Activated T-cell treated with anti-CD3 and anti-CD28 coated beads, Interleukin-2, amount 50 U/mL, for 4 hours (primary cell): ENCODE results near the gene ZMYM5. TPM values are rescaled to one million over a fixed set of nuclear protein-coding genes. Genes with fewer than 3 reads are reported as not detected.
"Not testable (repeated sequence)": the region's sequence is repeated elsewhere in the genome, so short reads cannot be mapped to it uniquely, and the experiment has no call there.

Source experiments
- ATAC-seq, 2 donors: fragments of 200-7000 bp; cut with Tn5 transposase; one replicate each; pipeline ENCODE4 v1.10.0; 2021
- DNase-seq: peaks from one replicate; pipeline ENCODE4 v3.0.0-alpha.2; 2020
- H3K27me3 Mint-ChIP-seq: one replicate; pipeline ENCODE4 v1.8.0; 2021; ENCODE audit warnings: low read depth, mixed read lengths
- H3K36me3 Mint-ChIP-seq: one replicate; pipeline ENCODE4 v1.8.0; 2022; ENCODE audit warnings: mixed read lengths; ENCODE audit not compliant: insufficient read depth
- H3K4me1 Mint-ChIP-seq: one replicate; pipeline ENCODE4 v1.8.0; 2021; ENCODE audit warnings: low read depth, mixed read lengths
- H3K4me3 Mint-ChIP-seq: one replicate; pipeline ENCODE4 v1.8.0; 2021; ENCODE audit warnings: mild to moderate bottlenecking, moderate library complexity, mixed read lengths
- H3K9me3 Mint-ChIP-seq: one replicate; pipeline ENCODE4 v1.8.0; 2021; ENCODE audit warnings: mixed read lengths
- total RNA-seq, 3 donors: library from RNA; stranded (reverse); gene quantifications; one replicate each; pipeline ENCODE4 v1.2.1, GENCODE V29; 2021

The ZMYM5 gene
- total RNA-seq, 3 donors from 2014 or later: 6.7 to 9.2 (median 7.6) TPM

GRCh38 chr13:19805765-19806164 is 57.7 kb downstream of the ZMYM5 start:
- Mint-ChIP-seq H3K36me3 (no peaks in the 10 kb centered on the region), H3K9me3 (no peaks in the 10 kb centered on the region), H3K27me3 (no peaks in the 10 kb centered on the region), H3K4me3 (no peak overlapping the region), H3K4me1 (no peaks in the 10 kb centered on the region)
- no peak for ATAC-seq
- DNase-seq: no peak

DNA sequence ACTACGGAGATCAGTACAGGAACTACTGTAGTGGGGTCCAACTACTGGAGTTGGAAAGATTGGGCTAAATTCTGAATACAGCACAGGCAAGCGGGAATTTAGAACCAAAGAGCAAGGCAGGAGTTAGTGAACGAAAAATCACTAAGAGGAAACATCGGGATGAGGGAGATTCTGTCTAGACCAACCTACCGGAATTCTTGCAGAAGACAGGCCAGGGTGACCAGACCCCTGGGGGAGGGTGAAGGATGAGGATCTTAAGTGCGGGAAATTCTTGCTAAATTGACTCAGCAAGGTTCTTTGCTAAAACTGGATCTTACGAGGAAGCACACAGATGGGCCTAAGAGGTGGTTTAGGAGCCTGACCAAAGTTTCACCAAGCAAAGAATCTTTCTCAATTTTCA is 67.5 kb downstream of the ZMYM5 start:
- peaks cover 6% of the 10 kb centered on the region for H3K36me3 Mint-ChIP-seq
- H3K9me3 Mint-ChIP-seq: no peaks in the 10 kb centered on the region
- H3K4me1 Mint-ChIP-seq: no peaks in the 10 kb centered on the region
- DNase-seq: no peak
- H3K4me3 Mint-ChIP-seq: no peak overlapping the region
- H3K27me3 Mint-ChIP-seq: no peaks in the 10 kb centered on the region
- no peak for ATAC-seq

GRCh38 chr13:19794631-19795030 is 68.8 kb downstream of the ZMYM5 start:
- DNase-seq (no peak), ATAC-seq (no peak)
- Mint-ChIP-seq H3K4me3 (no peak overlapping the region), H3K4me1 (no peaks in the 10 kb centered on the region), H3K27me3 (no peaks in the 10 kb centered on the region), H3K36me3 (peaks cover 3% of the 10 kb centered on the region), H3K9me3 (no peaks in the 10 kb centered on the region)

DNA sequence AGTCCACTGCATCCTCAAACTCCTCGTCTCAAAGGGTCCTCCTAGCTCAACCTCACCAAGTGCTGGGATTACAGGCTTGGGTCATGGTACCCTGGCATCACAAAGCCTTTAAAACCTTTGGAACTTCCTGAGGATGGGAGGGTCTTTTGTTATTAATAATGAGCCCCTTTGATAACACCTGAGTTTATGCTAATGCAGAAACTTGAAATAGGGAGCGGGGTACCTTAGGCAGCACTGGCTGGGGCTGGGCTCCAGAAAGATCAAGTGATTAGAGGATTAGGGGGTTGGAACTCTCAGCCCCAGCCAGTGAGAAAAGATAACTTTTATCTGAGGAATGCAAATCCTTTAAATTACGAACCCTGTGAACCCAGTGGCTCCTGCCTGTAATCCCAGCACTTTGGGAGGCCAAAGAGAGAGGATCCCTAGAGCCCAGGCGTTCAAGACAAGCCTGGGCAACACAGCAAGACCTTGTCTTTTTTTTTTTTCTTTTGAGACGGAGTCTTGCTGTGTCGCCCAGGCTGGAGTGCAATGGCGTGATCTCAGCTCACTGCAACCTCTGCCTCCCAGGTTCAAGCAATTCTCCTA is 71.4 kb downstream of the ZMYM5 start:
- DNase-seq (no peak), ATAC-seq (no peak)
- Mint-ChIP-seq H3K36me3 (no peaks in the 10 kb centered on the region), H3K4me3 (no peak overlapping the region), H3K9me3 (no peaks in the 10 kb centered on the region), H3K4me1 (no peaks in the 10 kb centered on the region), H3K27me3 (no peaks in the 10 kb centered on the region)

DNA sequence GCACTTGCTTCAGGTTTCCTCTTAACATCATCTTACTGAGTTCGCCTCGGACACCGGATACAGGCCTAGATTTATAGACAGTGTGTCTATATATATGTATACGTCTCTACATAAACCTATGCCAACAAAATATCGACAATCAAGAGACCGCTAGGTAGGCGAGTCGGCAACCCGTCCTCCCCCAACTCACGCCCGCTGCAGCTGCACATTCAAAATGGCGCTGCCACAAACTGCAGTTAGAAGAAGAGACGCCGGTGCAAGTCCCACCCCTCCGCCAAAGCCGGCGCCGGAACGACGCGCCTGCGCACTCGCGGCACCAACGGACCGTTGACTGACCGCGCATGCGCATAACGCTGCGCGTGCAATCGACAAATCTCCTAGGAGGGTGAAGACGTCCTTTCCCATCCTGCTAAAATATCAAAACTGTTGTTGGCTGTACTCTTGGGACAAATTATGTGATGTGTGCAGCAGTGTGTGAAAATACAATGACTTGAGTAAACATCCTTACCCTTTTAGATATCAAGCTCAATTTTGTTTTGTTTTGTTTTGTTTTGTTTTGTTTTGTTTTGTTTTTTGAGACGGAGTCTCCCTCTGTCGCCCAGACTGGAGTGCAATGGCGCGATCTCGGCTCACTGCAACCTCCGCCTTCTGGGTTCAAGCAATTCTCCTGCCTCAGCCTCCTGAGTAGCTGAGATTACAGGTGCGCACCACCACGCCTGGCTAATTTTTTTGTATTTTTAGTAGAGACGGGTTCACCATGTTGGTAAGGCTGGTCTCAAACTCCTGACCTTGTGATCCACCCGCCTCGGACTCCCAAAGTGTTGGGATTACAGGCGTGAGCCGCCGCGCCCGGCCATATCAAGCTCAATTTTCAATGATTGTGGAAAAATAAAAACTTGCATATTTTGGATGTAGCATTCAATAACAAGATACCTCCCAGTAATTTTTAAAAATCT is 80.4 kb downstream of the ZMYM5 start, which contains the start of gene PSPC1:
TSS of gene PSPC1 (minus strand) at position 219 of the 956 bp plus-strand sequence. CDS start at position 31, 188 bp downstream.
- ATAC-seq (peak; percentile 95 to 96), DNase-seq (peak; percentile 94)
- H3K27me3 Mint-ChIP-seq, H3K36me3 Mint-ChIP-seq, H3K9me3 Mint-ChIP-seq, H3K4me1 Mint-ChIP-seq: not testable (repeated sequence)
- peak within 1 kb of the TSS; percentile 97 for H3K4me3 Mint-ChIP-seq

GRCh38 chr13:19782049-19782726 is 81.3 kb downstream of the ZMYM5 start:
- ATAC-seq (peak; percentile 58 to 68), DNase-seq (peak; percentile 37)
- Mint-ChIP-seq H3K9me3 (no peaks in the 10 kb centered on the region), H3K27me3 (no peaks in the 10 kb centered on the region), H3K4me1 (peaks cover 5% of the 10 kb centered on the region), H3K4me3 (peak overlapping the region; percentile 97), H3K36me3 (peaks cover 2% of the 10 kb centered on the region)

DNA sequence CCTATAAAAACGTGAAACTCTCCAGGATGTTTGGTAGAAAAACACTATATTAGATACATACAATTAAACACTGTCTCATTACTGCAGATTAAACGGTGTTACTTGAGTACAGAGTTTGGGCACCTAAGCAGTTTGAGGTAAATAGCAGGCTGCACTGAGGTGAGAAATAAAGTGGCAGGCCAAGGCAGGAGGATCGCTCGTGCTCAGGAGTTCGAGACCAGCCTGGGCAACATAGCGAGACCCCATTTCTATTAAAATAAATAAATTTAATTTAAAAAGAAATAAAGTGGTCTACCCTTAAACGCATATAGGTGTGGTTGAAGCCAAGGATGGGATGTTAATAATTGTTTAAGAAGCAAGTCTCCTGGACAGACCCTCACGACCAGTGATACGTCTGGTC is 81.9 kb downstream of the ZMYM5 start:
- Mint-ChIP-seq H3K9me3 (no peaks in the 10 kb centered on the region), H3K4me3 (peak overlapping the region; percentile 97), H3K4me1 (peaks cover 5% of the 10 kb centered on the region), H3K36me3 (peaks cover 2% of the 10 kb centered on the region), H3K27me3 (no peaks in the 10 kb centered on the region)
- ATAC-seq: no peak
- DNase-seq: no peak

DNA sequence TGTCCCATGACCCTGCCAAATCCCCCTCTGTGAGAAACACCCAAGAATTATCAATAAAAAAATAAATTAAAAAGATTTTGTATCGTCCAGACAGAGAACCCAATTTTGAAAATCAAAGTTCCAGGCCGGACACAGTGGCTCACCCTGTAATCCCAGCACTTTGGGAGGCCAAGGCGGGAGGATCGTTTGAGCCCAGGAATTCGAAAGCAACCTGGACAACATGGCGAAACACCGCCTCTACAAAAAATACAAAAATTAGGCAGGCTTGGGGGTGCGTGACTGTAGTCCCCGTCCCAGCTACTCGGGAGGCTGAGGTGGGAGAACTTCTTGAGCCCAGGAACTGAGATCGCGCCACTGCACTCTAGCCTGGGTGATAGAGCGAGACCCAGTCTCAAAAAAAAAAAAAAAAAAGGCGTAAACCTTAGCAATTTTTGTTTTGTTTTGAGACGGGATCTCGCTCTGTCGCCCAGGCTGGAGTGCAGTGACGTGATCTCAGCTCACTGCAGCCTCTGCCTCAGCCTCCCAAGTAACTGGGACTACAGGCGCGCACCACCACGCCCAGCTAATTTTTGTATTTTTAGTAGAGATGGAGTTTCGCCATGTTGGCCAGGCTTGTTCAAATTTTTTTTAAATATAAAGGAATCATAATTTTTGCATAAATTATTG is 82.6 kb downstream of the ZMYM5 start:
- peak overlapping the region; percentile 97 for H3K4me3 Mint-ChIP-seq
- not testable (repeated sequence) for H3K27me3 Mint-ChIP-seq, H3K4me1 Mint-ChIP-seq, H3K36me3 Mint-ChIP-seq, DNase-seq, ATAC-seq, H3K9me3 Mint-ChIP-seq

Other genes starting within 250 kb of the ZMYM5 start
- gene MPHOSPH8, start 230.0 kb downstream of the ZMYM5 start, total RNA-seq: 10 to 100 TPM; 26.6 to 30.3 (median 29.9) TPM
- gene PSPC1, start 80.7 kb downstream of the ZMYM5 start, total RNA-seq: 10 to 100 TPM; 75.9 to 80.0 (median 75.9) TPM
- gene ZMYM2, start 95.1 kb upstream of the ZMYM5 start, total RNA-seq: 10 to 100 TPM; 26.6 to 38.4 (median 34.4) TPM